Central memory CD8-positive, alpha-beta T cell (primary cell): ENCODE measurements around the gene NCR3LG1.

Experiments
- ATAC-seq: fragments of 150-1000 bp; cut with Tn5 transposase; replicated peaks from 2 replicates; pipeline ENCODE4 v1.10.0; 2022; ENCODE audit warnings: mild to moderate bottlenecking, moderate FRiP score, moderate number of reproducible peaks; ENCODE audit not compliant: poor library complexity, severe bottlenecking; ENCODE audit errors: extremely low read depth
- DNase-seq, 2 donors: peaks; one replicate each; pipeline ENCODE4 v3.0.0; 2021; ENCODE audit warnings: low spot score in 2 of 2
- H3K27ac Mint-ChIP-seq: one replicate; pipeline ENCODE4 v1.8.0; 2022; ENCODE audit warnings: low read depth, mild to moderate bottlenecking, moderate library complexity, mixed read lengths
- H3K27me3 Mint-ChIP-seq: one replicate; pipeline ENCODE4 v1.8.0; 2022; ENCODE audit warnings: mixed read lengths
- H3K36me3 Mint-ChIP-seq: one replicate; pipeline ENCODE4 v1.8.0; 2022; ENCODE audit warnings: mild to moderate bottlenecking, moderate library complexity, mixed read lengths; ENCODE audit not compliant: insufficient read depth
- H3K4me1 Mint-ChIP-seq: one replicate; pipeline ENCODE4 v1.8.0; 2022; ENCODE audit warnings: mixed read lengths
- H3K4me3 Mint-ChIP-seq: one replicate; pipeline ENCODE4 v1.8.0; 2022; ENCODE audit warnings: mild to moderate bottlenecking, moderate library complexity, mixed read lengths
- H3K9me3 Mint-ChIP-seq: one replicate; pipeline ENCODE4 v1.8.0; 2022; ENCODE audit warnings: mixed read lengths

NCR3LG1 gene

GRCh38 chr11:17351172-17351509 is 459 bp upstream of the NCR3LG1 start:
- H3K36me3 Mint-ChIP-seq: peaks cover 16% of the 10 kb centered on the region
- no peaks in the 10 kb centered on the region for H3K27me3 Mint-ChIP-seq
- no peaks in the 10 kb centered on the region for H3K9me3 Mint-ChIP-seq
- peak overlapping the region; percentile 96 for H3K27ac Mint-ChIP-seq
- H3K4me1 Mint-ChIP-seq: peaks cover 34% of the 10 kb centered on the region
- no peak for DNase-seq
- peak overlapping the region; percentile 88 for H3K4me3 Mint-ChIP-seq
- ATAC-seq: no peak

GRCh38 chr11:17352950-17353820 is 1.6 kb downstream of the NCR3LG1 start:
- peak overlapping the region; percentile 96 for H3K27ac Mint-ChIP-seq
- peaks cover 34% of the 10 kb centered on the region for H3K4me1 Mint-ChIP-seq
- DNase-seq: peak; percentile 16 to 19
- peak; percentile 44 for ATAC-seq
- H3K27me3 Mint-ChIP-seq: no peaks in the 10 kb centered on the region
- no peaks in the 10 kb centered on the region for H3K9me3 Mint-ChIP-seq
- H3K36me3 Mint-ChIP-seq: peaks cover 16% of the 10 kb centered on the region
- peak overlapping the region; percentile 88 for H3K4me3 Mint-ChIP-seq

GRCh38 chr11:17353821-17354600 is 2.4 kb downstream of the NCR3LG1 start:
- Mint-ChIP-seq H3K9me3 (no peaks in the 10 kb centered on the region), H3K4me3 (peak overlapping the region; percentile 88), H3K27ac (peak overlapping the region; percentile 96), H3K27me3 (no peaks in the 10 kb centered on the region), H3K4me1 (peaks cover 34% of the 10 kb centered on the region), H3K36me3 (peaks cover 16% of the 10 kb centered on the region)
- ATAC-seq: no peak
- no peak for DNase-seq

GRCh38 chr11:17354601-17354991 is 3.0 kb downstream of the NCR3LG1 start:
- Mint-ChIP-seq H3K27me3 (no peaks in the 10 kb centered on the region), H3K36me3 (peaks cover 16% of the 10 kb centered on the region), H3K4me1 (peaks cover 34% of the 10 kb centered on the region), H3K27ac (peak overlapping the region; percentile 96), H3K4me3 (peak overlapping the region; percentile 88), H3K9me3 (no peaks in the 10 kb centered on the region)
- DNase-seq: peak; percentile 27 to 48
- ATAC-seq: no peak

GRCh38 chr11:17366495-17366894 is 14.9 kb downstream of the NCR3LG1 start:
- ATAC-seq (no peak), DNase-seq (no peak)
- Mint-ChIP-seq H3K27me3 (no peaks in the 10 kb centered on the region), H3K36me3 (peaks cover 5% of the 10 kb centered on the region), H3K9me3 (peaks cover 14% of the 10 kb centered on the region), H3K4me1 (peaks cover 4% of the 10 kb centered on the region), H3K4me3 (no peak overlapping the region), H3K27ac (no peak overlapping the region)

- Mint-ChIP-seq H3K4me1 (peaks cover 2% of the 10 kb centered on the region), H3K9me3 (peaks cover 24% of the 10 kb centered on the region), H3K4me3 (no peak overlapping the region), H3K27me3 (no peaks in the 10 kb centered on the region), H3K36me3 (peaks cover 5% of the 10 kb centered on the region), H3K27ac (no peak overlapping the region)
- ATAC-seq: no peak
- DNase-seq: no peak
These were observed 17.0 kb downstream of the NCR3LG1 start for GRCh38 chr11:17368551-17368950.

- DNase-seq: no peak
- ATAC-seq: no peak
- Mint-ChIP-seq H3K27ac (no peak overlapping the region), H3K4me3 (no peak overlapping the region), H3K4me1 (no peaks in the 10 kb centered on the region), H3K9me3 (peaks cover 24% of the 10 kb centered on the region), H3K36me3 (peaks cover 5% of the 10 kb centered on the region), H3K27me3 (no peaks in the 10 kb centered on the region)
These were observed 17.5 kb downstream of the NCR3LG1 start for GRCh38 chr11:17369094-17369493.

- H3K4me1 Mint-ChIP-seq: no peaks in the 10 kb centered on the region
These were observed 18.2 kb downstream of the NCR3LG1 start for GRCh38 chr11:17369684-17370243.

GRCh38 chr11:17371614-17372013 is 20.0 kb downstream of the NCR3LG1 start:
- no peaks in the 10 kb centered on the region for H3K27me3 Mint-ChIP-seq

More at GRCh38 chr11:17369684-17370243, 18.2 kb downstream of the NCR3LG1 start:
- Mint-ChIP-seq H3K27ac (no peak overlapping the region), H3K36me3 (peaks cover 5% of the 10 kb centered on the region), H3K9me3 (peaks cover 24% of the 10 kb centered on the region), H3K27me3 (no peaks in the 10 kb centered on the region), H3K4me3 (no peak overlapping the region)
- ATAC-seq (no peak), DNase-seq (no peak)

GRCh38 chr11:17375547-17375946 is 23.9 kb downstream of the NCR3LG1 start:
- ATAC-seq: no peak
- H3K36me3 Mint-ChIP-seq: no peaks in the 10 kb centered on the region
- H3K27me3 Mint-ChIP-seq: no peaks in the 10 kb centered on the region
- H3K27ac Mint-ChIP-seq: no peak overlapping the region
- no peak for DNase-seq
- peaks cover 19% of the 10 kb centered on the region for H3K9me3 Mint-ChIP-seq
- H3K4me3 Mint-ChIP-seq: no peak overlapping the region
- H3K4me1 Mint-ChIP-seq: no peaks in the 10 kb centered on the region

More at GRCh38 chr11:17371614-17372013, 20.0 kb downstream of the NCR3LG1 start:
- H3K4me3 Mint-ChIP-seq: no peak overlapping the region
- peaks cover 5% of the 10 kb centered on the region for H3K36me3 Mint-ChIP-seq
- no peak overlapping the region for H3K27ac Mint-ChIP-seq
- peaks cover 24% of the 10 kb centered on the region for H3K9me3 Mint-ChIP-seq
- no peak for ATAC-seq
- no peak for DNase-seq
- H3K4me1 Mint-ChIP-seq: no peaks in the 10 kb centered on the region

- Mint-ChIP-seq H3K27ac (no peak overlapping the region), H3K36me3 (no peaks in the 10 kb centered on the region), H3K9me3 (peaks cover 10% of the 10 kb centered on the region), H3K4me3 (no peak overlapping the region), H3K4me1 (no peaks in the 10 kb centered on the region), H3K27me3 (no peaks in the 10 kb centered on the region)
- DNase-seq (no peak), ATAC-seq (no peak)
These were observed 24.9 kb downstream of the NCR3LG1 start for GRCh38 chr11:17376493-17376892.

- H3K4me3 Mint-ChIP-seq: no peak overlapping the region
- H3K4me1 Mint-ChIP-seq: no peaks in the 10 kb centered on the region
- ATAC-seq (no peak), DNase-seq (no peak)
- no peaks in the 10 kb centered on the region for H3K36me3 Mint-ChIP-seq
- no peaks in the 10 kb centered on the region for H3K27me3 Mint-ChIP-seq
- H3K27ac Mint-ChIP-seq: no peak overlapping the region
- H3K9me3 Mint-ChIP-seq: no peaks in the 10 kb centered on the region
These were observed 27.1 kb downstream of the NCR3LG1 start for GRCh38 chr11:17378655-17379054.
